ENCODE results near the gene ITFG2. TPM values are rescaled to one million over a fixed set of nuclear protein-coding genes. Genes with fewer than 3 reads are reported as not detected.

Gene ITFG2
- total and polyA plus RNA-seq, 8 donors: 17.0 to 51.6 (median 24.1) TPM

- TF ChIP-seq, protein P1, sequence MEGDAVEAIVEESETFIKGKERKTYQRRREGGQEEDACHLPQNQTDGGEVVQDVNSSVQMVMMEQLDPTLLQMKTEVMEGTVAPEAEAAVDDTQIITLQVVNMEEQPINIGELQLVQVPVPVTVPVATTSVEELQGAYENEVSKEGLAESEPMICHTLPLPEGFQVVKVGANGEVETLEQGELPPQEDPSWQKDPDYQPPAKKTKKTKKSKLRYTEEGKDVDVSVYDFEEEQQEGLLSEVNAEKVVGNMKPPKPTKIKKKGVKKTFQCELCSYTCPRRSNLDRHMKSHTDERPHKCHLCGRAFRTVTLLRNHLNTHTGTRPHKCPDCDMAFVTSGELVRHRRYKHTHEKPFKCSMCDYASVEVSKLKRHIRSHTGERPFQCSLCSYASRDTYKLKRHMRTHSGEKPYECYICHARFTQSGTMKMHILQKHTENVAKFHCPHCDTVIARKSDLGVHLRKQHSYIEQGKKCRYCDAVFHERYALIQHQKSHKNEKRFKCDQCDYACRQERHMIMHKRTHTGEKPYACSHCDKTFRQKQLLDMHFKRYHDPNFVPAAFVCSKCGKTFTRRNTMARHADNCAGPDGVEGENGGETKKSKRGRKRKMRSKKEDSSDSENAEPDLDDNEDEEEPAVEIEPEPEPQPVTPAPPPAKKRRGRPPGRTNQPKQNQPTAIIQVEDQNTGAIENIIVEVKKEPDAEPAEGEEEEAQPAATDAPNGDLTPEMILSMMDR (IDR thresholded peaks at IDR 0.05): peak in 3 of 4 donors; percentile 16 to 36 (median 31)
- intact Hi-C loops (cut with DNase I): no loop called here
- peak; percentile 31 to 72 (median 52) for ATAC-seq
- no peak for FAIRE-seq
- H3K4me1 ChIP-seq: peaks cover 8 to 12% (median 10%) of the 10 kb centered on the region in 3 donors
- peak in 1 of 6 donors; percentile 51 for DNase-seq
- peak overlapping the region; percentile 37 to 61 (median 57) for H3K4me3 ChIP-seq
- H3K9me3 ChIP-seq: no peaks in the 10 kb centered on the region
- H3K36me3 ChIP-seq: peaks cover 0 to 11% (median 7%) of the 10 kb centered on the region in 3 donors
- peak overlapping the region; percentile 90 to 96 (median 94) for H3K27ac ChIP-seq
- H3K27me3 ChIP-seq: no peaks in the 10 kb centered on the region
- 7 to 11% methylated on average over 10 of the region's 10 CpGs for WGBS, 2 donors
Measured at GRCh38 chr12:2813214-2814185, 1.0 kb downstream of the ITFG2 start.

- no peaks in the 10 kb centered on the region for H3K9me3 ChIP-seq
- intact Hi-C loops (cut with DNase I): no loop called here
- ATAC-seq (no peak), FAIRE-seq (no peak), DNase-seq (no peak)
- H3K4me1 ChIP-seq: no peaks in the 10 kb centered on the region
- no peak overlapping the region for H3K4me3 ChIP-seq
- peaks cover 7 to 67% (median 26%) of the 10 kb centered on the region in 3 donors for H3K36me3 ChIP-seq
- 95 to 96% methylated on average over 15 of the region's 15 CpGs for WGBS, 2 donors
- H3K27ac ChIP-seq: no peak overlapping the region
- TF ChIP-seq, protein P1 (IDR thresholded peaks at IDR 0.05): no peak
- H3K27me3 ChIP-seq: no peaks in the 10 kb centered on the region
Measured at GRCh38 chr12:2819810-2820209, 7.3 kb downstream of the ITFG2 start.

DNA sequence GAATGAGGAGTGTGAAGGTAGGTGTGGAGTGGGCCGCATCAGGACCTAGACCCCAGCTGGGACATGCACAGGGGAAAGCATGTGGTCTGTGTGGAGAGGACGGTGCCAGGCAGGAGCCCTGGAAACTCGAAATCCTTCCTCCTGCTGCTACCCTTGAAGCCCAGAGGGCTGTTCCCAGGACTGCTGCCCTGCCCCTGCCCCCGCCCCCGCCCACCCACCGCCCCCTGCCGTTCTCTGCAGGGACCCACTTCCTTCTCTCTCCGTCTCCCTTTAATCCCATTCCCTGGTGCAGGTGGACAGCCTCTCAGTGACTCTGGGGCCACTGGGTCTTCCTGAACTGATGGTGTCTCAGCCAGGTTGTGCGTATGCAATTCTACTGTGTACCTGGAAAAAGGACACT is 8.0 kb downstream of the ITFG2 start:
- H3K36me3 ChIP-seq: peaks cover 9 to 74% (median 31%) of the 10 kb centered on the region in 3 donors
- no peaks in the 10 kb centered on the region for H3K27me3 ChIP-seq
- no peak overlapping the region for H3K27ac ChIP-seq
- TF ChIP-seq, protein P1 (IDR thresholded peaks at IDR 0.05): no peak
- FAIRE-seq (no peak), DNase-seq (no peak), ATAC-seq (no peak)
- no peak overlapping the region for H3K4me3 ChIP-seq
- H3K9me3 ChIP-seq: no peaks in the 10 kb centered on the region
- intact Hi-C loops (cut with DNase I): no loop called here
- H3K4me1 ChIP-seq: no peaks in the 10 kb centered on the region
- 84 to 90% methylated on average over 8 to 9 of the region's 9 CpGs for WGBS, 2 donors

DNA sequence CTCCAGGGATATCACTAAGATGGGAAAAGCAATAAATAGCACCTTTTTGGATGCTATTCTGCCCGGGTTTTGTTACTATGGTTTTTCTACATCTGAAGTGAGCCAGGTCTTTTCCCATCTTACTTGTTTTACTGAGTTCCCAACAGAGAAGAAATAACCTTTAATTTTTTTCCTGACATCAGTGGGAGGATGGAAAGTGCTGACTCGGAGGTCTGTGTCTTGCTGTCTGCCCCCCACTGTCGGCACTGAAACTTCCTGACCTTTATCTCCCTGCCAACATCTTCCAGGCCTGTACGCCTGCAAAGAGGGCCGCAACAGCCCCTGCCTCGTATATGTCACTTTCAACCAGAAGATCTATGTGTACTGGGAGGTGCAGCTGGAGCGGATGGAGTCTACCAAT is 11.0 kb downstream of the ITFG2 start:
- H3K27ac ChIP-seq: no peak overlapping the region
- intact Hi-C loops (cut with DNase I): no loop called here
- peaks cover 9 to 89% (median 33%) of the 10 kb centered on the region in 3 donors for H3K36me3 ChIP-seq
- no peaks in the 10 kb centered on the region for H3K27me3 ChIP-seq
- no peak for FAIRE-seq
- no peaks in the 10 kb centered on the region for H3K4me1 ChIP-seq
- no peak for DNase-seq
- ATAC-seq: no peak
- 78 to 79% methylated on average over 7 of the region's 7 CpGs for WGBS, 2 donors
- H3K9me3 ChIP-seq: no peaks in the 10 kb centered on the region
- TF ChIP-seq, protein P1 (IDR thresholded peaks at IDR 0.05): no peak
- H3K4me3 ChIP-seq: no peak overlapping the region

DNA sequence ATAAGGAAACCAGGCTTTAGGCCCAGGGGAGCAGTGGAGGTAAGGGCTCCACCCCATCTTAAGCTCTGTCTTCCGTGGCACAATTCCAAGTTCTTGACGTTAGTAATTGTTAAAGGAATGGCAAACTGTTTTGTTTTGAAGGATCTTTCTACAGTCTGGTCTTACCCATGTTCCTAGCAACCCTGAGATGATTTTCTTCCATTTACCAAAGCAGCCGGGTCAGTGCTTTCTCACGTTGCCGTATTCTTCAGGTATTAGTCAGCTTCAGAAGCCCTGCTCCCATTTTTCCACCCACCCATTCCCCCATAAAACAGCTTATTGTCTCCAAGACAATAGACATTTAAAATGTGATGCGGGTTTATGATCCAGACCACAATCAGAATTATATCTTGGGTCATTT is 12.1 kb downstream of the ITFG2 start:
- DNase-seq (no peak), ATAC-seq (no peak), FAIRE-seq (no peak)
- intact Hi-C loops (cut with DNase I): no loop called here
- no peak overlapping the region for H3K27ac ChIP-seq
- H3K4me3 ChIP-seq: no peak overlapping the region
- TF ChIP-seq, protein P1 (IDR thresholded peaks at IDR 0.05): no peak
- peaks cover 9 to 81% (median 33%) of the 10 kb centered on the region in 3 donors for H3K36me3 ChIP-seq
- WGBS, 2 donors: 85 to 87% methylated on average over 6 of the region's 6 CpGs
- H3K9me3 ChIP-seq: no peaks in the 10 kb centered on the region
- H3K27me3 ChIP-seq: no peaks in the 10 kb centered on the region
- no peaks in the 10 kb centered on the region for H3K4me1 ChIP-seq

Data from pancreas (tissue), 10 donors.